WERI-Rb-1 (cell line): Measurements from ENCODE around the gene TCF7.

Experiments
- DNase-seq: peaks from one replicate; pipeline ENCODE4 v3.0.0-alpha.2; 2020
- H3K27ac ChIP-seq: fragments of 250-450 bp; sonication (Bioruptor Pico); 2 replicates; pipeline ENCODE4 v1.5.1; 2020; ENCODE audit warnings: mild to moderate bottlenecking, moderate library complexity
- H3K27me3 ChIP-seq: fragments of 250-450 bp; sonication (Bioruptor Pico); 2 replicates; pipeline ENCODE4 v1.5.1; 2021; ENCODE audit warnings: mild to moderate bottlenecking, low read depth, moderate library complexity; ENCODE audit not compliant: insufficient read depth, severe bottlenecking
- H3K36me3 ChIP-seq: fragments of 250-450 bp; sonication (Bioruptor Pico); 2 replicates; pipeline ENCODE4 v1.5.1; 2020; ENCODE audit warnings: mild to moderate bottlenecking, moderate library complexity
- H3K4me3 ChIP-seq: 2 replicates; pipeline ENCODE4 v1.5.1; 2011; ENCODE audit warnings: low read depth, mild to moderate bottlenecking, control low read depth, low read length
- H3K9me3 ChIP-seq: fragments of 250-450 bp; sonication (Bioruptor Pico); 2 replicates; pipeline ENCODE4 v1.5.1; 2021; ENCODE audit warnings: mild to moderate bottlenecking, moderate library complexity; ENCODE audit not compliant: severe bottlenecking
- TF ChIP-seq, protein P1 (sequence below): IDR thresholded peaks from 2 replicates; pipeline ENCODE4 v1.5.1; 2011; ENCODE audit warnings: low read depth, mild to moderate bottlenecking, control low read depth, inconsistent platforms, low read length

The TCF7 gene

DNA sequence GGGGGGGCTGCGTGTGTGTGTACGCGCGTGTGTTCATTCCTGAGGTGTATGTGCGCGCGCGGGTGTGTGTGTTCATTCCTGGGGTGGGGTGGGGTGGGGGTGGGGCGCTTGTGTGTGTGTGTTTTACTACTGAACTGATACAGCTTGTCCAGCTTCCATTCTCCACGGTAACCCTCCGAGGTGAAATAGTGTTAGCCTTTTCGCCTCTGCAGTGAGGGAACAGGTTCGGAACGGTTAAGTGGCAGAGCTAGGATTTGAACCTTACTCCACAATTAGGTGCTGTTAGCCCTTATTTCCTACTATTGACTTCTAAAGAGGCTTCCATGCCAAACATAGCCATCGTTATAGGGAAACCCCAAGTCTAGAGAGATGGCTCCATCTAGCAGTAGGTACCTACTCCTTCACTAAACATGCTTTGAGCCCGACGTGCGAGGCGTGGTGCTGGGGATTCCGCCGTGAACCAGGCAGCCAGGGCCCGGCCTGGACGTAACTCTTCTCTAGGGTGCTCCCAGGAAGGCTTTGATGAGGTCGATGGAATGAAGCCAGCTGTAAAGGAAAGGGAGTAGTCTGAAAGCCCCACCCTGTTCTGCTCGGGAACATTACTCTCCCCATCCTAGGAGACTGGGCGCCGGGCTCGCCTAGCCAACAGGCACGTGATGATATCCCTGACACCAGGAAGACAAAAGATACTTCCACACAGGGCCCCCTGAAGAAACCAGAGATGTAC, 63.1 kb downstream of the TCF7 start:
- H3K9me3 ChIP-seq: no peaks in the 10 kb centered on the region
- TF ChIP-seq, protein P1, sequence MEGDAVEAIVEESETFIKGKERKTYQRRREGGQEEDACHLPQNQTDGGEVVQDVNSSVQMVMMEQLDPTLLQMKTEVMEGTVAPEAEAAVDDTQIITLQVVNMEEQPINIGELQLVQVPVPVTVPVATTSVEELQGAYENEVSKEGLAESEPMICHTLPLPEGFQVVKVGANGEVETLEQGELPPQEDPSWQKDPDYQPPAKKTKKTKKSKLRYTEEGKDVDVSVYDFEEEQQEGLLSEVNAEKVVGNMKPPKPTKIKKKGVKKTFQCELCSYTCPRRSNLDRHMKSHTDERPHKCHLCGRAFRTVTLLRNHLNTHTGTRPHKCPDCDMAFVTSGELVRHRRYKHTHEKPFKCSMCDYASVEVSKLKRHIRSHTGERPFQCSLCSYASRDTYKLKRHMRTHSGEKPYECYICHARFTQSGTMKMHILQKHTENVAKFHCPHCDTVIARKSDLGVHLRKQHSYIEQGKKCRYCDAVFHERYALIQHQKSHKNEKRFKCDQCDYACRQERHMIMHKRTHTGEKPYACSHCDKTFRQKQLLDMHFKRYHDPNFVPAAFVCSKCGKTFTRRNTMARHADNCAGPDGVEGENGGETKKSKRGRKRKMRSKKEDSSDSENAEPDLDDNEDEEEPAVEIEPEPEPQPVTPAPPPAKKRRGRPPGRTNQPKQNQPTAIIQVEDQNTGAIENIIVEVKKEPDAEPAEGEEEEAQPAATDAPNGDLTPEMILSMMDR: no peak
- no peak for DNase-seq

DNA sequence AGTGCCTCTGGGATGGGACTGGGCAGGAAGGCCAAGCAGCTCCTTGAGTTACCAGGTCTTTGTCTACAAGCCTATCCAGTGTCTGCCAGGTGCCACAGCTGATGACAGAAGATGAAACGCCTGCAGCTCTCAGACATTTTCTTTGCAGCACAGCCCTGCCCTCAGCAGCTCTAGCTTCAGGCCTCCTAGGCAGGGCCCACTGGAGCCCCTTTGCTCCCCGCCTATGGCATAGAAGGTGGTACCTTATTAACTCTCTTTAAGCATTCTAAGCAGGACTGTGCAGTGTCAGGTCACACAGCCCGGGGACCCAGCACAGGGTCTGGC, 63.6 kb downstream of the TCF7 start:
- no peaks in the 10 kb centered on the region for H3K27me3 ChIP-seq
- H3K27ac ChIP-seq: no peak overlapping the region
- peaks cover 15% of the 10 kb centered on the region for H3K36me3 ChIP-seq
- TF ChIP-seq, protein P1: no peak
- DNase-seq: no peak
- H3K9me3 ChIP-seq: no peaks in the 10 kb centered on the region
- no peak overlapping the region for H3K4me3 ChIP-seq

More for the DNA sequence above, 63.1 kb downstream of the TCF7 start:
- peaks cover 17% of the 10 kb centered on the region for H3K36me3 ChIP-seq
- peak overlapping the region; percentile 100 for H3K27ac ChIP-seq
- H3K27me3 ChIP-seq: no peaks in the 10 kb centered on the region
- H3K4me3 ChIP-seq: peak overlapping the region; percentile 98

DNA sequence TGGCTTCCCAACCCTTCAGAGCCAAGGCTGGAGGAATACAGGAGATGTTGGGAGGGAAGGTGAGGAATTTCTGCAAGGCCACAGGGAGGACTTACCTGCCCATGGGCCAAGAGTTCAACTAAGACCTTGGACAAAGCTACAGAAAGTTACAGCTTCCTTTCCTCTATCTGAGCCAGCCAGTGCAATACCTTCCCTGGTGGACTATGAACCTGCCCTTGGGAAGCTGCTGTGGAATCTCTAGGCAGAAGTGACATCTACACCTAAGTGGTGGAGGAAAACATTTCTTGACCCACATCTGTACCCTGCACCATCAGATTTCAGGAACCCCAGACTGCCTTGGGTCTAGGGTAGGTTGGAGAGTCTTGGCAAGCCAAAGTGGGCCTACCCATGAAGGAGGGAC, 69.0 kb downstream of the TCF7 start:
- TF ChIP-seq, protein P1: no peak
- Histone ChIP-seq H3K9me3 (no peaks in the 10 kb centered on the region), H3K27me3 (no peaks in the 10 kb centered on the region), H3K36me3 (no peaks in the 10 kb centered on the region), H3K4me3 (no peak overlapping the region), H3K27ac (no peak overlapping the region)
- no peak for DNase-seq

DNA sequence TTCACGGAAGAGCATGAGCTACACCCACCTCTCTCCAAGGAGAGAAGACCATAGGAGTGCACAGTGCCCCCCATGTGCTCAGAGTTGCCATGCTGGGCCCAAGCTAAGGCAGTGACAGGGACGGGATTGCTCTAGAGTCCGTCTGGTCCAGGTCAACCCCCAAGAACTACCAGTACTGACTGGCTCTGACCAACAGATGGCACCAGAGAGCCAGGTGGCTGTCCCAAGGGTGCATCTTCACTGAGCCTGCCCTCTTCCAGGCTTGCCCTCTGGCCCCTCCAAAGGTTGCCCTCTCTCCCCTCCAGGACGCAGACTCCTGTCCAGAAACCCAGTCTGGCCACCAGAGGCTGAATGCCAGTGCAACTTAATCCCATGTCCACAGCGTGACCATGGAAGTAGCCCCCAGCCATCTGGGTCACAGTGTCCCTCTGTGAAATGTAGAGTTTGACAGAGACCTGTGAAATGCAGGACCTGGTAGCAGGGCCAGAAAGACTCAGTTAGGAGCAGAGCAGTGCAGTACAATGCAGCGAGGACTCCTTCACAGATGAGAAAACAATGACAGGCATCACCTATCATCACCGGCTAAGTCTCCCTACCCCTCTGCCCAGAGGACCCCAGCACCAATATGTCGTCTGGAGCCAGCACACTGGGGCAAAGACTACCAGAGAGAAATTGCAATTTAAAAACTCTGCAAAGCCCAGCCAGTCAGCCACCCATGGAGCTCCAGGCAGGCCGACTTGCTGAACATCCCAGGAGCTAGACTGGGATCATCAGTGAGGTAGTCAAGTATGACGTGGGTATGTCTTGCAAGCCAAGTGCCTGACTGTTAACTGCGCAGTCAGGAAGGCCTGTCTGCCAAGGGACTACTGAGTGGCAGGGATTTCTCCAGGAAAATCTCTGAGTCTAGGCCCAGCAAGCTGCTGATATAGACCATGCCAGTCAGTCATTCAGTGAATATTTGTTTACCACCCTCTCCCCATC, 70.0 kb downstream of the TCF7 start:
- no peaks in the 10 kb centered on the region for H3K27me3 ChIP-seq
- no peak overlapping the region for H3K27ac ChIP-seq
- TF ChIP-seq, protein P1: peak; percentile 97
- DNase-seq: peak; percentile 84
- H3K4me3 ChIP-seq: no peak overlapping the region
- H3K36me3 ChIP-seq: no peaks in the 10 kb centered on the region
- no peaks in the 10 kb centered on the region for H3K9me3 ChIP-seq

DNA sequence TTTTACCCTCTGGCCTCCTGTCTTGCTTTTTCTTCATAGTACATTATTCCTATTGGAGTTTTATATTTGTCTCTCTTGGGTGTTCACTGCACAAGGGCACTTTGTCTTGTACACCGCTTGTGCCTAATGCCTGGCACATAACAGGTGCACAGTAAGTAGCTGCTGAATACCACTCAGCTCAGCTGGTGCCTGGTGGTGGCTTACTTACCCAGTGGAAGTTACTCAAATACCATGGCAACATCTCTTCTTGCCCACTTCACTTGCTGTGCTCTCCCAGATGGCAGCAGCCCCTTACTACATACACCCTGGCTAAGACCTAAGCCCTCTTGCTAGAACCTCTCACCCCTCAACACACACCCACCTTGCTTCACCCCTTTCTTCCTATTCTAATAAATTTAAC, 73.6 kb downstream of the TCF7 start:
- Histone ChIP-seq H3K4me3 (no peak overlapping the region), H3K36me3 (no peaks in the 10 kb centered on the region; the same call in 1 of the 2 replicates), H3K9me3 (no peaks in the 10 kb centered on the region), H3K27me3 (no peaks in the 10 kb centered on the region), H3K27ac (no peak overlapping the region)
- no peak for DNase-seq
- TF ChIP-seq, protein P1: no peak
